ENCODE results near the gene ZNF780A.
"Not testable (repeated sequence)": the region's sequence is repeated elsewhere in the genome, so short reads cannot be mapped to it uniquely, and the experiment has no call there.

The ZNF780A gene

DNA sequence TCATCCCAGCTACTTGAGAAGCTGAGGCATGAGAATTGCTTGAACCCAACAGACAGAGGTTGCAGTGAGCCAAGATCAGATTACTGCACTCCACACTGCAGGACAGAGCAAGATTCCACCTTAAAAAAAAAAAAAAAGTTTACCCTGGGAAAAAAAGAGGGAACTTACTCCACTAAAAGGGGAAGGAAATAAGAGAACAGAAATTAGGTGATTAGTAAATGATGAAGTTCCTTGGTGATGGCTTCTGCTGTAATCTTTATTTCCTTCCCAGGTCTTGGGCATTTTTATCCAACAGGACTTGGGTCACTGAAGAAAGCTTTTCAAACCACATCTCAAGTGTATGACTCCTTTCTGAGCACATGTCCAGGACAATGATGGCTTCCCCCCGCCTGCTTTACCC lies 9.3 kb downstream of the ZNF780A start:
- no peak for DNase-seq

DNA sequence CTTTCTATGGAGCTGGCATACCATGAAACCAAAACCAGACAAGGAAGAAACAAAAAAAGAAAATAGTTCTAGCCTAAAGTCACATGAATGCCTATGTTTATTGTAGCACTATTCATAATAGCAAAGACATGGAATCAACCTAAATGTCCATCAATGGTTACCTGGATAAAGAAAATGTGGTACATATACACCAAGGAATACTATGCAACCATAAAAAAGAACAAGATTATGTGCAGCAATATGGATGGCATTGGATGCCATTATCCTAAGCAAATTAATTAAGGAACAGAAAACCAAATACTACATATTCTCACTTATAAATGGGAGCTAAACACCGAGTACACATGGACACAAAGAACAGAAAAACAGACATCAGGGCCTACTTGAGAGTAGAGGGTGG lies 10.5 kb downstream of the ZNF780A start:
- no peak for DNase-seq

DNA sequence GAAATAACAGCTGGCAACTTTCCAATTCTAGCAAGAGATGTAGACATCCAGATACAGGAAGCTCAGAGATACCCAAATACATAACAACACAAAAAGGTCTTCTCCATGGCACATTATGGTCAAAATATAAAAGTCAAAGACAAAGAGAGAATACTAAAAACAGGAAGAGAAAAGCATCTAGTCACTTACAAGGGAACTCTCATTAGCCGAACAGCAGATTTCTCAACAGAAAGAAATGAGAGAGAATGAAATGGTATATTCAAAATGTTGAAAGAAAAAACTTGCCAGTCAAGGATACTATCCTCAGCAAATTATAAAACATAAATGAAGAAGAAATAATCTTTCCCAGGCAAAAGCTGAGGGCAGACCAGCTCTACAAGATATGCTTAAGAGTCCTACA lies 12.4 kb downstream of the ZNF780A start:
- DNase-seq: no peak

DNA sequence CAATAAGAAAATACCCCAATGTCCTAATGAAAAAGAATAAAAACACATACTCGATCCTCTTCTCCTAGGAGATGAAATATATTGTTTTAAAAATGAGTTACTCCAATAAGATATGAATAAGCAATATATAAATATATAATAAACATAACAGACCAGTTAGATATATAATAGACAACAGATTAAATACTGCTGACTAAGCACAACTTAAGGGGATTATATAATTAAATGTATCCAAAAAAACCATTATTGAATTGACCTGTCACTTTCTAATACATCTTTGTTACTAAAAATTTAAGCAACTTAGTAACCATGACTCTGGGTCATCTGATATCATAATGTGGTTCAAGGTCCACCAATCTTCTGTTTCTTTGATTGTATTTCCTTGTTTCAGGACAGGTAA lies 20.7 kb downstream of the ZNF780A start:
- DNase-seq: no peak

DNA sequence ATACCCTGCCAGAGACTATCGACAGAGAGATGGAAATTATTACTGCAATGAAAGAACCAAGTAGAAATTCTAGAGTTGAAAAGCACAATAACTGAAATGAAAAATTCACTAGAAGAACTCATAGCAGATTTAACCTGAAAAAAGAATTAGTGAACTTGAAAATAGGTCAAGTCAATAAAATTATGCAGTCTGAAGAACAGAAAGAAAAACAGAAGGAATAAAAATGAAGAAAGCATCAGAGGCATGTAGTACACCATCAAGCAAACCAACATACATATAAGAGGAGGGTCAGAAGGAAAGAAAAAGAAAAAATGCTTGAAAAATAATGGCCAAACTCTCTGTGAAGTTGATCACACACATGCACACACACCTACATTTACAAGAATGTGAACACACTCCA lies 31.1 kb downstream of the ZNF780A start:
- no peak for DNase-seq

DNA sequence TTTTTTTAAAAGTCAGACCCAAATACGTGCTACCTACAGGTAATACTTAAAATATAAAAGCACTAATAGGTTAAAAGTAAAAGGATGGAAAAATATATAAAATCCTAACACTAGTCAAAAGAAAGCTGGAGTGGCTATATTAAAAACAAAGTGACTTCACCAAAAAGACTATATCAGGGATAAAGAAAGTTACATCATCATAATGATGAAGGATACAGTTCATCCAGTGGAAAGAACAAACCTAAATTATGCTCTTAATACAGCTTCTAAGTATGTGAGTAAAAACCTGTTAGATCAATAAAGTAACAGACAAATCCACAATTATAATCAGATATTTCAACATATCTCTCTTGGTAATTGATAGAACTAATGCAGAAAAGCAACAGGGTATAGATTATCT lies 33.6 kb downstream of the ZNF780A start:
- DNase-seq: no peak

DNA sequence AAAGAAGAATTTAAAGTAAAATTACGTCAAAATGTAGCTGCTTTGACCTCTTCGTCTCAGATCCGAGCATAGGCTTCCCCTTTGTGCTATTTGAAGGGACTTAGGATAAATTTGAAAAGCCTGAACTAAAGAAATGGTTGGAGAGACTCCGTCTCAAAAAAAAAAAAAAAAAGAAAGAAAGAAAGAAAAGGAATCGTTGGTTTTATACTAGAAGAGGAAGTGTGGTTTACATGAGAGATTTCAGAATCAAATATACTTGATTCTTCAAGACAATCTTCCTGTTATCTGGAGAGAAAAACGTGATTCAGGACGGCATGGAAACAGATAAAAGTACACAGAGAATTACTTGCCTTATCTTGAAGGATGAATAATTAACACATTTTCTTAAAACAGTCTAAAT lies 34.2 kb downstream of the ZNF780A start:
- no peak for DNase-seq

DNA sequence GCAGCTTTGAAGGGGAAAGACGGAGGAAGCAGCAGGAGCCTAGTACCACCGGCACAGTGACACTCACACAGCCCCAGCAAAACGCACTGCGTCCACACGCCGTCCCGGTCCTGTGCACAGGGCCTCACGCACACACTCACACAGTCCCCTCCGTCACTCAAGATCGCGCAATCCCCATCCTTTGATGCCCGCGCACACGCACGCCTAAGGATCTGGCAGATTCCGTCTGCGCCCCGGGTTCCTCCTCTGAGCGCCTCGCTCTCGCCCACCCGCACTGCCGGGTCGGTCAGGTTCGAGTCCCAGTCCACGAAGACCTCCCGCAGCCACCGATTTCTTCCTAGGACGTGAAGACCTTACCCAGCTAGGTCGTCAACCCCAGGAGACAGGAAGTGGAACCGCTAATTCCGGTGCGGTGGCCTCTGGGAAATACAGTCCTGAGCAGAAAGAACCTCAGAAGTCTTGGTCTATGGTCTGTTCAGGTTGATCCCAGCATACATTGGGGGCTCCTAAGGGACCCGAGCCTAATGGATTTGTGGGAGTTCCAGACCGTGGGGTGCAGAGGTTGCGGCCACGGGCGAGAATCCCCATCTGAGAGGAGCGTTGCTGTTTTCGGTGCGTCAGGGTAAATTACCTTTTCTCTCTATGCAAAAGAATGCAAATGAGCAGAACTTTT lies 34.8 kb downstream of the ZNF780A start, which contains the start of gene ZNF780B:
Gene ZNF780B (minus strand): TSS at position 400 of the 673 bp plus-strand sequence. CDS start 5,899 bp downstream, outside the sequence.
- peak; percentile 48 for DNase-seq

DNA sequence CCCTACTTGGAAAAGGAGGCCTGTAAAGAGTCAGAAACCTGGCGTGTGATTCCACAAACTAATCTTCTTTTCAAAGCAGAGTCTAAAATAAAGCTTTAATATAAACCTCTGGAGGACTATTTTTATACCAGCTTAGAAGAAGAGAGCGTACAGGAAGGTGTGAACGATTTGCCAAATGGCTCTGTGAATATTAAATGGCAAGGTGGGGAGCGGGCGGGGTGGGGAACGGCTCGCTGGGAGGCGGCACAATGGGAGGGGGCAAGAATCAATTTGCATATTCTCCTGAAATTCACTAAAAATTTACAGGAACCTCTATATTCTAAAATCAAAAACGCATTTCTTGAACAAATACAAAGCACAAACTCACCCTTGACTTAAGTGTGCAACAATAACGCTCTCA lies 35.7 kb downstream of the ZNF780A start:
- no peak for DNase-seq

DNA sequence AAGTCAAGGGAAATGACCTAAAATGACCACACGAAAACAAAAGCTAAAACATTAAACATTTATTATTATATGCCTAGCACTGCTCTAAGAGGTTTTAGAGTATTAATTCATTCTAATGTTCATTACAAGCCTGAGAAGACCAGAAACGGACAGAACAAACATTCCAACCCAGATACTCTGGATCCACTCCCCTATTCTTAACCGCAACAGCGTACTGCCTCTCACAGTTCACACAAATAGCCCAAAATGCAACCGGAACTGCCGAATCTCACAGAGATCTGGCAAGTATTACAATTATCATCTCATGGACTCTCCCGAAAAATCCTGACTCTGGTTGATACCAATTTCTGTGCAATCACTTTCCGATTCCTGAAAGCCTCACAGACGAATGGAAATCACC lies 36.1 kb downstream of the ZNF780A start:
- no peak for DNase-seq

DNA sequence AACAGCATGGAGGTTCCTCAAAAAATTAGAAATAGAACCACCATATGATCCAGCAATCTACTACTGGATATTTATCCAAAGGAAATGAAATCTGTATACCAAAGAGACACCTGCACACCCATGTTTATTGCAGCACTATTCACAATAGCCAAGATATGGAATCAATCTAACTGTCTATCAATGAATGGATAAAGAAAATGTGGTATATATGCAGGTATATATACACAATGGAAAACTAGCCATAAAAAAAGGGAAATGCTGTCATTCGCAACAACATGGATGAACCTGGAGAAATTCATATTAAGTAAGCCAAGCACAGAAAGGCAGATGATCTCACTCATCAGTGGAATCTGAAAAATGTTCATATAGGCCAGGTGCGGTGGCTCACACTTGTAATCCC lies 37.3 kb downstream of the ZNF780A start:
- no peak for DNase-seq

DNA sequence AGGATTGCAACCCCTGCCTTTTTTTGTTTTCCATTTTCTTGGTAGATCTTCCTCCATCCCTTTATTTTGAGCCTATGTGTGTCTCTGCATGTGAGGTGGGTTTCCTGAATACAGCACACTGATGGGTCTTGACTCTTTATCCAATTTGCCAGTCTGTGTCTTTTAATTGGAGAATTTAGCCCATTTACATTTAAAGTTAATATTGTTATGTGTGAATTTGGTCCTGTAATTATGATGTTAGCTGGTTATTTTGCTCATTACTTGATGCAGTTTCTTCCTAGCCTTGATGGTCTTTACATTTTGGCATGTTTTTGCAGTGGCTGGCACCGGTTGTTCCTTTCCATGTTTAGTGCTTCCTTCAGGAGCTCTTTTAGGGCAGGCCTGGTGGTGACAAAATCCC lies 49.0 kb downstream of the ZNF780A start:
- not testable (repeated sequence) for DNase-seq

DNA sequence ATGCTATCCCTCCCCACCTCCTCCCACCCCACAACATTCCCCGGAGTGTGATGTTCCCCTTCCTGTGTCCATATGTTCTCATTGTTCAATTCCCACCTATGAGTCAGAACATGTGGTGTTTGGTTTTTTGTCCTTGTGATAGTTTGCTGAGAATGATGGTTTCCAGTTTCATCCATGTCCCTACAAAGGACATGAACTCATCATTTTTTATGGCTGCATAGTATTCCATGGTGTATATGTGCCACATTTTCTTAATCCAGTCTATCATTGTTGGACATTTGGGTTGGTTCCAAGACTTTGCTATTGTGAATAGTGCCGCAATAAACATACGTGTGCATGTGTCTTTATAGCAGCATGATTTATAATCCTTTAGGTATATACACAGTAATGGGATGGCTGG lies 52.7 kb downstream of the ZNF780A start:
- not testable (repeated sequence) for DNase-seq

DNA sequence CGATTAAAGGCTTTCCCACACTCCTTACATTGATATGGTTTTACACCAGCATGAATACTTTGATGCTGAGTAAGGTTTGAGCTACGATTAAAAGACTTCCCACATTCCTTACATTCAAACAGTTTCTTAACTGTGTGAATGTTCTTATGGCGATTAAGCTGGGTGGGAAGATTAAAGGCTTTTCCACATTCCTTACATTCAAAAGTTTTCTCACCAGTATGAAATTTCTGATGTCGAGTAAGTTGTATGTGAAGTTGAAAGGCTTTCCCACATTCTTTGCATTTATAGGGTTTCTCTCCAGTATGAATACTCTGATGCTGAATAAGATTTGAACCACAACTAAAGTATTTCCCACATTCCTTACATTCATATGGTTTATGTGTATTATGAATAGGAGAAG lies 54.7 kb downstream of the ZNF780A start:
- DNase-seq: no peak

DNA sequence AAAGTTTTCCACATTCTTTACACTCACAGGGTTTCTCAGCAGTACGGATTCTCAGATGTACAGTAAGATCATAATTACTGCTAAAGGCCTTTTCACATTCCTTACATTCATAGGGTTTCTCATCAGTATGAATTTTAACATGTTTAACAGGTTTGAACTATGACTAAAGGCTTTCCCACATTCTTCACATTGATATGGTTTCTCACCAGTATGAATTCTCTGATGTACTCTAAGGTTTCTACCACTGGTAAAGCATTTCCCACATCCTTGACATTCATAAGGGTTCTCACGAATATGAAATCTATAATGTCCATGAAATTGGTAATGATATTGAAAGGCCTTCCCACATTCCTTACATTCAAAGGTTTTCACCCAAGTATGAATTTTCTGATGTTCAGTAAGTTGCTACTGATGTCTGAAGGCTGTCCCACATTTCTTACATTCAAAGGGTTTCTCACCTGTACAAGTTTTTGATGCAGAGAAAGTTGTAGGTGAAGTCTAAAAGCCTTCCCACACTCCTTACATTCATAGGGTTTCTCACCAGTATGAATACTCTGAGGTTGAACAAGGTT lies 56.7 kb downstream of the ZNF780A start:
- DNase-seq: no peak

DNA sequence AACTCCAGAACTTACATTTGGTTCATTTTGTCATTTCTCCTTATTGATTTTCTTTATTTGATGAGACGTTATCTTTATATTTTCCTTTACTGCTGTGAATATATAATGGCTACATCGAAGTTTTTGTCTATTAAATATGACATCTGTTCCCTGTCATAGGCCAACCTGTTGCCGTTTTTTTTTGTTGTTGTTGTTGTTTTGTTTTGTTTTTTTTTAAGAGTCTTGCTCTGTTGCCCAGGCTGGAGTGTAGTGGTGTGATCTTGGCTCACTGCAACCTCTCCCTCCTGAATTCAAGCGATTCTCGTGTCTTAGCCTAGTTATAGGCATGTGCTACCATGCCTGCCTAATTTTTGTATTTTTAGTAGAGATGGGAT lies 64.2 kb downstream of the ZNF780A start:
- no peak for DNase-seq

DNA sequence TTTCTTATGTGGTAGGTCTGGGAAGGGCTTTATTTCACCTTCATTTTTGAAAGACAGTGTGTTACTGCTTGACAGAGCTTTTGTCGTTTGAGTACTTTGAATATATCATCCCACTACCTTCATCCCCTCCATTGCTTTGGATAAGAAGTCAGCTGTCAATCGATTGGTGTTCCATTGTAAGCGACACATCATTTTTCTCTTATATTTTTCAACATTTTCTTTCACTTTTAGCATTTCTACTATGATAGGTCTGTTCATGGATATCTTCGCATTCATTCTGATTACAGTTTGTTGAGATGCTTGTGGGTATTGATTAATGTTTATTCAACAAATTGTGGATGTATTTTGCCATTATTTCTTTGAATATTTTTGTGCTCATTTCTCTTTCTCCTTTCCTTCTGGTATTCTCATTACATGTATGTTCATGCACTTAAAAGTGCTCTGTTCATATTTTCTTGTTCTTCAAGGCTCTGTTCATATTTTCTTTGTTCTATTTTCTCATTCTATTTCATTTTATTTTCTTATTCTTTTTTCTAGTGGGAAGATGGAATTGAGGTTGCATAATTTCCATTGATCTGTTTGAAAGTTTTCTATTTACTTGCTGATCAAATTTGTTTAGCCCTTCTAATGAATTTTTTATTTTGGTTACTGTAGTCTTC lies 64.7 kb downstream of the ZNF780A start:
- no peak for DNase-seq

DNA sequence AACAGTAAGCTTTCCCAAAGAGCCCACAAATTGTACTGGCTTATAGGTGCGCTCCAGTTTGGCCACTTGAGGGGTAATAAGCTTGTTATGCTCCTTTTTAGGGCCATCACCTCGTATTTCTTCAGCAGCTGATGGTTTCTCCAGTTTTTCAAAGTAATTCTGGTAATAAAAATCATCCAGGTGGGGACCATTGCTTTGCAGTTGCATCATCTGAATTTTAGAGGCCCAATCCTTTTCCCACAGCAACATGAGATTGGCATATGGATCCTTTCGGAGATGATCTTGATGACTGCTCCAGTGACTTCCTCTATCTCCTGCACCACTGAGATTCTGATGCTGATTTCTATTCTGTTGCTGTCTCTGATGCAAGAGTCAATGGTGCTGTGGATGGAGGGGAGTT lies 66.8 kb downstream of the ZNF780A start:
- no peak for DNase-seq
